HG03439 (cell line): ENCODE data around the gene ZNF296.

Experiments used
- ATAC-seq: cut with Tn5 transposase; IDR thresholded peaks from one replicate; pipeline ENCODE4 v1.9.1; 2021; ENCODE audit warnings: mild to moderate bottlenecking, moderate library complexity; ENCODE audit not compliant: unreplicated experiment

Gene ZNF296

GRCh38 chr19:45087531-45087930, 11.3 kb upstream of the ZNF296 start:
- no peak for ATAC-seq

GRCh38 chr19:45086480-45086879, 10.2 kb upstream of the ZNF296 start:
- ATAC-seq = no peak

- no peak for ATAC-seq
Observed at GRCh38 chr19:45082170-45082569, 5.9 kb upstream of the ZNF296 start.

GRCh38 chr19:45079911-45080370, 3.7 kb upstream of the ZNF296 start:
- no peak for ATAC-seq

- ATAC-seq = peak; percentile 27
Observed at GRCh38 chr19:45079063-45079910, 3.0 kb upstream of the ZNF296 start, which contains the start of gene GEMIN7. Gene GEMIN7, plus strand, starts transcription at chr19:45079260. Its CDS starts 10,855 bp downstream, at chr19:45090115.

GRCh38 chr19:45078390-45079062, 2.2 kb upstream of the ZNF296 start:
- no peak for ATAC-seq

- no peak for ATAC-seq
Observed at GRCh38 chr19:45076851-45077730, 813 bp upstream of the ZNF296 start.

GRCh38 chr19:45075301-45076028, 813 bp downstream of the ZNF296 start:
- ATAC-seq = peak; percentile 45

GRCh38 chr19:45074744-45075300, 1.5 kb downstream of the ZNF296 start:
- no peak for ATAC-seq

- ATAC-seq = no peak
Observed at GRCh38 chr19:45071969-45072790, 4.1 kb downstream of the ZNF296 start.

GRCh38 chr19:45071545-45071938, 4.7 kb downstream of the ZNF296 start:
- no peak for ATAC-seq

- no peak for ATAC-seq
Observed at GRCh38 chr19:45070861-45071544, 5.3 kb downstream of the ZNF296 start.

- ATAC-seq = no peak
Observed at GRCh38 chr19:45070214-45070613, 6.1 kb downstream of the ZNF296 start.

GRCh38 chr19:45069056-45069455, 7.2 kb downstream of the ZNF296 start:
- no peak for ATAC-seq

GRCh38 chr19:45068041-45068440, 8.2 kb downstream of the ZNF296 start:
- no peak for ATAC-seq

- no peak for ATAC-seq
Observed at GRCh38 chr19:45066921-45067661, 9.2 kb downstream of the ZNF296 start.

- no peak for ATAC-seq
Observed at GRCh38 chr19:45063851-45064801, 12.2 kb downstream of the ZNF296 start.
